Measurements from ENCODE around the gene FANCG. TPM values are rescaled to one million over a fixed set of nuclear protein-coding genes. Genes with fewer than 3 reads are reported as not detected.

Gene FANCG
- total RNA-seq (2021) (80.9 to 108 TPM (median 89.1 TPM) in 3 replicates), Bru-seq, nascent RNA (percentile 84 among the genes with signal in this experiment)
- long read RNA-seq, experiment 1, transcript FANCG-201 (14 exons, 2,631 nt), result major isoform, 85 of 184 reads
- long read RNA-seq, experiment 1, partial matches to known transcripts, result 16 of 184 reads
- long read RNA-seq, experiment 1, other reads (novel, unspliced or antisense), result 82 of 184 reads
- long read RNA-seq, experiment 2, transcript FANCG-201 (14 exons, 2,631 nt), result major isoform, 21 of 57 reads
- long read RNA-seq, experiment 2, partial matches to known transcripts, result 16 of 57 reads
- long read RNA-seq, experiment 2, other reads (novel, unspliced or antisense), result 20 of 57 reads
- long read RNA-seq, experiment 3, transcript FANCG-201 (14 exons, 2,631 nt), result major isoform, 9 of 21 reads
- long read RNA-seq, experiment 3, partial matches to known transcripts, result 3 of 21 reads
- long read RNA-seq, experiment 3, other reads (novel, unspliced or antisense), result 9 of 21 reads

DNA sequence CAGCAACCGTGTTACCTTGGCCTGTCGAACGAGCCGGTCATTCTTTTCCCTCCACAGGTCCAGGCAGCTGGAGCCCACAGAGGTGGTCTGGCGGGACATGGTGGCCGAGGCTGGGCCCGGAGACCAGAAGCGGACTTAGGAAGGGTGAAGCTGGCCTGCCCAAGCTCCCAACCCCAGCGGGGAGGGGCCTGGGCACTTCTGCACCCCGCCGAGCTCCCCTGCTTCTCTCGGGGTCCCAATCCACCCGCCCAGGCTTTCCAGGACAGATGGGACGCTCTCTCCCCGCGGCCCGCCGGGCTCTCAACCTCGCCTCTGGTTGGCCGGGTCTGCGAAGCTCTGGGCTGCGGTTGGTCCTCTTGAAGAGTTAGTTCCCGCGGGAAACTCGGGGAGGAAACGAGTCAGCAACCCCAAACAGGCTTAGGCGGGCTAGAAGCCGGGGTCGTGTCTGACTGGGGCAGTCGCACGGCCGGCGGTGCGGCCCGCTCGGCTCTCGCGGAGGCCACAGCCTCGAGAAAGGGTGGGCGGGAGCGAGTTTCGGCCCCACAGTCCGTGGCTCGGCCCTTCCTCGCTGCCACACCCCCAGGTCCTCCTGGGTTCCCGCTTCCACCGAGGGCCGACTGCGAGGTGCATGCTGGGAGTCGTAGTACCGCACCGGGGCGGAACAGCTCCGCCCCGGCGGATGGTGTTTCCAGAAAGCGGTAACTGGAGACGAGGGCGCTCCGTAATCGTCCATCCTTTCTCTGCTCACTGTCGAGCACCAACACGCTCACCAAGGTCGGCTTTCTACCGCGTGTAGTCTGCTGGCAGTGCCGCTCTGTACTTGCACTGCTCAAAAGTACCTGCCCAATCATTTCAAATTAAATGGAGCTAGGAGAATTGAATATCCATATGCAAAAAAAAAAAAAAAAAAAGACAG, at the start of gene FANCG:
Gene FANCG (minus strand): TSS at position 517 of the 916 bp plus-strand sequence. CDS start 418 bp downstream, at position 99.
- POLR2A ChIA-PET, result interaction anchor here (0.6 to 2.4 kb wide), 14 partner anchors 8 to 460 kb away, joined by 3 to 18 read pairs (median 4); partner anchors contain the start of genes ATOSB, DNAJB5, PIGO and STOML2
- no peaks in the 10 kb centered on the region for H3K9me3 Mint-ChIP-seq
- H3K36me3 Mint-ChIP-seq, result peaks cover 34% of the 10 kb centered on the region
- TF ChIP-seq SOX15 (CRISPR knock-in tag; IDR thresholded peaks at IDR 0.05), result no peak
- TF ChIP-seq FOXP1 (CRISPR knock-in tag; IDR thresholded peaks at IDR 0.05; ENCODE audit: borderline replicate concordance), result peak; percentile 74; the same call in 1 of the 2 replicates
- peak; percentile 45; the same call in 1 of the 2 replicates for TF ChIP-seq ARID4B (CRISPR knock-in tag; IDR thresholded peaks at IDR 0.05; ENCODE audit: borderline replicate concordance)
- TF ChIP-seq, protein P1, sequence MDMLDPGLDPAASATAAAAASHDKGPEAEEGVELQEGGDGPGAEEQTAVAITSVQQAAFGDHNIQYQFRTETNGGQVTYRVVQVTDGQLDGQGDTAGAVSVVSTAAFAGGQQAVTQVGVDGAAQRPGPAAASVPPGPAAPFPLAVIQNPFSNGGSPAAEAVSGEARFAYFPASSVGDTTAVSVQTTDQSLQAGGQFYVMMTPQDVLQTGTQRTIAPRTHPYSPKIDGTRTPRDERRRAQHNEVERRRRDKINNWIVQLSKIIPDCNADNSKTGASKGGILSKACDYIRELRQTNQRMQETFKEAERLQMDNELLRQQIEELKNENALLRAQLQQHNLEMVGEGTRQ (CRISPR knock-in tag; IDR thresholded peaks at IDR 0.05), result peak; percentile 17; the same call in 1 of the 2 replicates
- 0 out of 2 replicates have a peak, but pooled peaks have one; percentile 21 for TF ChIP-seq TEAD1 (CRISPR knock-in tag; IDR thresholded peaks at IDR 0.05)
- no peak for TF ChIP-seq SMAD3 (CRISPR knock-in tag; IDR thresholded peaks at IDR 0.05; ENCODE audit: borderline replicate concordance)
- TF ChIP-seq, protein P2, sequence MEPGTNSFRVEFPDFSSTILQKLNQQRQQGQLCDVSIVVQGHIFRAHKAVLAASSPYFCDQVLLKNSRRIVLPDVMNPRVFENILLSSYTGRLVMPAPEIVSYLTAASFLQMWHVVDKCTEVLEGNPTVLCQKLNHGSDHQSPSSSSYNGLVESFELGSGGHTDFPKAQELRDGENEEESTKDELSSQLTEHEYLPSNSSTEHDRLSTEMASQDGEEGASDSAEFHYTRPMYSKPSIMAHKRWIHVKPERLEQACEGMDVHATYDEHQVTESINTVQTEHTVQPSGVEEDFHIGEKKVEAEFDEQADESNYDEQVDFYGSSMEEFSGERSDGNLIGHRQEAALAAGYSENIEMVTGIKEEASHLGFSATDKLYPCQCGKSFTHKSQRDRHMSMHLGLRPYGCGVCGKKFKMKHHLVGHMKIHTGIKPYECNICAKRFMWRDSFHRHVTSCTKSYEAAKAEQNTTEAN (CRISPR knock-in tag; IDR thresholded peaks at IDR 0.05), result peak; percentile 82; the same call in 1 of the 2 replicates
- TF ChIP-seq IRF1 (CRISPR knock-in tag; IDR thresholded peaks at IDR 0.05), result peak; percentile 20; the same call in 1 of the 2 replicates
- TF ChIP-seq, protein P3, sequence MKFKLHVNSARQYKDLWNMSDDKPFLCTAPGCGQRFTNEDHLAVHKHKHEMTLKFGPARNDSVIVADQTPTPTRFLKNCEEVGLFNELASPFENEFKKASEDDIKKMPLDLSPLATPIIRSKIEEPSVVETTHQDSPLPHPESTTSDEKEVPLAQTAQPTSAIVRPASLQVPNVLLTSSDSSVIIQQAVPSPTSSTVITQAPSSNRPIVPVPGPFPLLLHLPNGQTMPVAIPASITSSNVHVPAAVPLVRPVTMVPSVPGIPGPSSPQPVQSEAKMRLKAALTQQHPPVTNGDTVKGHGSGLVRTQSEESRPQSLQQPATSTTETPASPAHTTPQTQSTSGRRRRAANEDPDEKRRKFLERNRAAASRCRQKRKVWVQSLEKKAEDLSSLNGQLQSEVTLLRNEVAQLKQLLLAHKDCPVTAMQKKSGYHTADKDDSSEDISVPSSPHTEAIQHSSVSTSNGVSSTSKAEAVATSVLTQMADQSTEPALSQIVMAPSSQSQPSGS (CRISPR knock-in tag; IDR thresholded peaks at IDR 0.05; ENCODE audit: borderline replicate concordance, low read depth), result no peak
- TF ChIP-seq JUN (CRISPR knock-in tag; IDR thresholded peaks at IDR 0.05), result 0 out of 2 replicates have a peak, but pooled peaks have one; percentile 11
- 0 out of 2 replicates have a peak, but pooled peaks have one; percentile 29 for TF ChIP-seq ZNF317 (CRISPR knock-in tag; IDR thresholded peaks at IDR 0.05; ENCODE audit: borderline replicate concordance, low read depth)
- peak; percentile 48; the same call in 1 of the 2 replicates for TF ChIP-seq NFYB (CRISPR knock-in tag; conservative IDR thresholded peaks at IDR 0.05; ENCODE audit: low read depth)
- peak; percentile 70; the same call in 1 of the 2 replicates for TF ChIP-seq ZBTB21 (CRISPR knock-in tag; IDR thresholded peaks at IDR 0.05; ENCODE audit: borderline replicate concordance)
- no peak for TF ChIP-seq ZNF219 (CRISPR knock-in tag; IDR thresholded peaks at IDR 0.05; ENCODE audit: borderline replicate concordance)
- no peak for TF ChIP-seq NFATC4 (CRISPR knock-in tag; IDR thresholded peaks at IDR 0.05)
- TF ChIP-seq HMGA2 (CRISPR knock-in tag; IDR thresholded peaks at IDR 0.05), result no peak
- 0 out of 2 replicates have a peak, but pooled peaks have one; percentile 45 for TF ChIP-seq CREM (CRISPR knock-in tag; IDR thresholded peaks at IDR 0.05)
- peak; percentile 72 for TF ChIP-seq MAX (CRISPR knock-in tag; IDR thresholded peaks at IDR 0.05)
- peak; percentile 29; the same call in 1 of the 2 replicates for TF ChIP-seq FOXP4 (CRISPR knock-in tag; IDR thresholded peaks at IDR 0.05)
- peak; percentile 63; the same call in 1 of the 2 replicates for TF ChIP-seq ETV6 (CRISPR knock-in tag; IDR thresholded peaks at IDR 0.05)
- TF ChIP-seq ZNF121 (CRISPR knock-in tag; IDR thresholded peaks at IDR 0.05), result peak; percentile 99
- TF ChIP-seq SP1 (CRISPR knock-in tag; conservative IDR thresholded peaks at IDR 0.05), result peak; percentile 46; the same call in 1 of the 2 replicates

More for the DNA sequence above, at the start of gene FANCG:
- CTCF ChIA-PET, result interaction anchor here (0.5 to 2.3 kb wide), 22 partner anchors 8 to 686 kb away, joined by 3 to 19 read pairs (median 6); partner anchors contain the start of genes ATOSB, UNC13B and VCP
- peak; percentile 92 for ATAC-seq
- no peaks in the 10 kb centered on the region for H3K27me3 Mint-ChIP-seq (ENCODE audit: low read depth)
- peak within 1 kb of the TSS; percentile 92 for H3K4me3 Mint-ChIP-seq
- peaks cover 15% of the 10 kb centered on the region for H3K4me1 Mint-ChIP-seq
- peak within 1 kb of the TSS; percentile 99 for H3K27ac Mint-ChIP-seq
- DNase-seq (ENCODE audit: low spot score), result peak; percentile 89

All from WTC11 (cell line).